ENCODE data around the gene NDUFAF5. TPM values are rescaled to one million over a fixed set of nuclear protein-coding genes. Genes with fewer than 3 reads are reported as not detected.

The NDUFAF5 gene
- 11.2 and 13.0 TPM in 2 replicates for total RNA-seq

GRCh38 chr20:13784893-13785715, at the start of gene NDUFAF5, which contains the start of gene ESF1:
Gene NDUFAF5, plus strand, starts transcription at chr20:13785028. Its CDS starts 41 bp downstream, at chr20:13785069.
Gene ESF1, minus strand, starts transcription at chr20:13784919. Its CDS starts 1,779 bp downstream, at chr20:13783140.

Other genes with a start within 250 kb of the NDUFAF5 start
- gene TASP1, start 146.1 kb upstream of the NDUFAF5 start, total RNA-seq = 7.2 and 7.6 TPM in 2 replicates
- 9.3 and 12.7 TPM in 2 replicates for gene ESF1, start 109 bp upstream of the NDUFAF5 start, total RNA-seq
- gene SEL1L2, start 205.6 kb downstream of the NDUFAF5 start, total RNA-seq = not detected in 2 replicates
- 0.29 and 0.88 TPM in 2 replicates for gene MACROD2, start 210.5 kb downstream of the NDUFAF5 start, total RNA-seq

All from placental pericyte (primary cell).